GM19395 (cell line): ENCODE data around the gene ADA.
A peak's percentile ranks its signal among the peaks of the same experiment; 100 is the strongest.
"Not testable (repeated sequence)": the region's sequence is repeated elsewhere in the genome, so short reads cannot be mapped to it uniquely, and the experiment has no call there.

Experiments
- ATAC-seq: cut with Tn5 transposase; IDR thresholded peaks from one replicate; pipeline ENCODE4 v1.9.1; 2021; ENCODE audit warnings: mild to moderate bottlenecking, moderate library complexity; ENCODE audit not compliant: unreplicated experiment

The ADA gene

DNA sequence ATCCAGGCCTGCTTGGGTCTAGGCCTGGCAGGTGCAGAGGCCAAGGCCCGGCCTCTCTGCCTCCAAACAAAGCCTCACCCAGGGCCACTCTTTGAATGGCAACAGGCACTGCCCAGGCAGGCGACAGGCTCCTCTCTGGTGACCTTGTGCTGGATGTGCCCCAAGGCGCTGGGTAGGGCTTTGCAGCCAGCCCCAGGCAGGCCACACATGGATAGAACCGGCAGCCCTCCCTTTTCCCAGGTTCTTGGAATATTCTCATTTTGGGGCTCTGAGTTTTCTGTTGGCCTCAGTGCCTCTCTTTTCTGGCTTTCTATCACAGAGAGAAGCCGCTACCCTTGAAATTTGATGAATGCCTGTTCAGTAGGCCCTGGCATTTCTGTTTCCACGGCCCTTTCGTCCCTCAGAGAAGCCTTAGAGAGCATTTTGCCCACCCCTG is 50.2 kb downstream of the ADA start:
- ATAC-seq = no peak

DNA sequence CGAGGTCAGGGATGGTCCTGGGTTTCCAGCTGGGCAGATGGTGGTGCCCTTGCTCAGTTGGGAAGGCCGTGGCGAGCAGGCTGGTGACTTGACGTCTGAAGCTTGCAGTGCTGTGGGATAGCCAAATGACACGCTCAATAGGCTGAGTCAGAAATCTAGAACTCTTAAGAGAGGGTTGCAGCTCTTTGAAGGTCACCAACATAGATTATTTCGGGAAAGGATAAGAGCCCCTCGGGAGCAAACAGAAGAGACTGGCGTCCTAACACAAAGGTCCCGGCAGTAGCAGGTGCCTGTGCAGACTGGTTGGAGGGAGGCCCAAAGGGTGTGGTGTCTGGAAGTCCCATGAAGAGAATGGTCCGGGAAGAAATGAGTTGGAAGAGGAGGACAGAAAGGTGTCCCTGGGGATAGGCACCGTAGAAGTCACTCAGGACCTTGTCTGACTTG is 50.7 kb downstream of the ADA start:
- ATAC-seq = no peak

DNA sequence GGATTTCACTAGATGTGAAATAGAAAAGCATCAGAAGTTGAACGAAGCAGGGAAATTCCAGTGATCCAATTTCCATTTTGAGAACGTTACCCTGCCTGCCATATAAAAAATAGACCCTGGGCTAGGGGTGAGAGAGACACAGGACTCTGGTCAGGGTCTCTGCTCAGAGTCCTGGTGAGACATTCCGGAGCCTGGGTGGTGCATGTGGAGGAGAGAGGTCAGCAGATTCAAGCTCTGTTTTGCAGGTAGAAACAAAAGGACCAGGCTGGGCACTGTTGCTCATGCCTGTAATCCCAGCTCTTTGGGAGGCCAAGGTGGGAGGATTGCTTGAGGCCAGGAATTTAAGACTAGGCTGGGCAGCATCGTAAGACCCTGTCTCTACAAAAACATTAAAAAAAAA is 51.2 kb downstream of the ADA start:
- no peak for ATAC-seq

DNA sequence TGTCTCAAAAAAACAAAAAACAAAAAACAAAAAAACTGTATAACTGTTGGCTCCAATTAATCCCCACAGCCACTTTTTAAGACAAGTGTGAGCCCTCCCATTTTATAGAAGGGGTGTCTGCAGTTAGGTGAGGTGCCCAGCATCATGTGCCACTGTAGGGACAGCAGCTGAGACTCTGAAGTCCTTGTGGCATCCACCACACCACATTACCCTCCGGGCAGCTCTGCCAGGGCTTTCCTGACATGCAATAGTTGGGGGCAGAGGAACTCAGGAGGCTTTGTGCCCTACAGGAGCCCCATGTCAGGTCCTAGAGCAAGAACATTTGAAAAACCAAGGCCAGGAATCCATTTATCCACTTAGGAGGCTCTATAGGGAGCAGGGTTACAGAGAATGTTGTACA is 51.8 kb downstream of the ADA start:
- no peak for ATAC-seq

DNA sequence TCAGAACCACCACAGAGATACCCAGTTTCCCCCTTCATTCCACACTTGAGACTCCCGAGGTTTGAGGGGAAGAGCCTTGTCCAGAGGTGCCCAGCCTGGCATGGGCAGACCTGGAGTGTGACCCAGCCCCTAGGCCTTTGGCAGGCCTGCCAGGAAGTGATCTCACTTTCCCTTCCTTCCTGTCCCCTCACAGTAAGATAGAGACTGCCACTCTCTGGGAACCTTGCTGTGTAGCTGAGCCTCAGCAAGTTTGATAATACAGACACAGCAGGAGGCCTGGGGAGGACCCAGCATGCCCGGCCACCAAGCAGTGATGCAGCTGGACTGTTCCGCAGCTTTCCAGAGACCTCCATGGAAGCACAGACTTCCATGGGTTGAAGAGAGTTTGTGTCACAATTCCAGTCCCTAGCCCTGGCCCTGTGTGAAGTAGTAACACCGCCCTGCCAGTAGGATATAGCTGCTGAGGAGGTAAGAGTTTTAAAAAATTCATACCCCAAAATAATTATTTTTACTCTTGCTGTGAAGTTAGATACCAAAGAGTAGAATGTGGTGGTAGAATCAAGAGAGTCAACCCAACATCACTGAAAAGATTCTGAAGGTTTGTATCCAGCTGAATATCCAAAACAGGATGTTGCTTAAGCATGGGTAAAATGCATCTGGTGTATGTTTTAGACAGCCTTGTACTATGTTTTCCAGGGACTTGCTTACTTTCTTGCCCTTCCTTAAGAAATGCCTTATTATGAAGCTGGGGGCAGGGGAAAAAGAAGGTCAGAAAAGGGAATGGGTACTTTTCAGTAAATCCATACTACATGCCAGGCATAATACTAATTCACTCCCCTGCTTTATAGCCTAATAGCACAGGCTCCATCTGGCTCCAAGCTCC is 52.8 kb downstream of the ADA start:
- ATAC-seq = no peak

DNA sequence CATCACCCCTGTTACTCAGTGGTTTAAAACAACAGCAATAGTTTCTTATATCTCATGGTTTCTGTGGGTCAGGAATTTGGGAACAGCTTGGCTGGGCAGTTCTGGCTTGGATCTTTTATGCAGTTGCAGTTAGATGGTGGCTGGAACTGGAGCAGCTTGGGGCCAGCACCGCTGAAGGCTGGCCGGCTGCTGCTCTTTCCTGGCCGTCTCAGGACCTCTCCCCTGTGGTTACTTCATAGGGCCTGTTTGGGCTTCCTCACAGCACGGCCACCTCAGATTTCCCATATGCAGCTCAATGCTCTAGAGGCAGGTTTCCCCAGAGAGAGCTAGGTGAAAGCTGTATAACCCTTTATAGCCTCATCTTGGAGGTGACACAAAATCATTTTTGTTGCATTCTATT is 53.6 kb downstream of the ADA start:
- ATAC-seq = no peak

DNA sequence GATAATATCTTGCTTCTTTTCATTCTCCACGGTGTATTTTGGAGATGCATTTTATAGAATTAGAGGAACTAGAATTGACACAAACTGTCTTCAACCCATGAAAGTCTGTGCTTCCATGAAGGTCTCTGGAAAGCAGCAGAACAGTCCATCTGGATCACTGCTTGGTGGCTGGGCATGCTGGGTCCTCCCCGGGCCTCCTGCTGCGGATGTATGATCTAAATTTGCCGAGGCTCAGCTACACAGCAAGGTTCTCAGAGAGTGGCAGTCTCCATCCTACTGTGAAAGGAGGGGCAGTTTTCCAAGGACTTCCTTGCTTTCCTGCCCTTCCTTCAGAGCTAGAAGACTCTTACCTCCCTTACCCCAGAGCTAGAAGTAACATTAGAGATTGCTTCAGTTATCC is 54.0 kb downstream of the ADA start:
- no peak for ATAC-seq

DNA sequence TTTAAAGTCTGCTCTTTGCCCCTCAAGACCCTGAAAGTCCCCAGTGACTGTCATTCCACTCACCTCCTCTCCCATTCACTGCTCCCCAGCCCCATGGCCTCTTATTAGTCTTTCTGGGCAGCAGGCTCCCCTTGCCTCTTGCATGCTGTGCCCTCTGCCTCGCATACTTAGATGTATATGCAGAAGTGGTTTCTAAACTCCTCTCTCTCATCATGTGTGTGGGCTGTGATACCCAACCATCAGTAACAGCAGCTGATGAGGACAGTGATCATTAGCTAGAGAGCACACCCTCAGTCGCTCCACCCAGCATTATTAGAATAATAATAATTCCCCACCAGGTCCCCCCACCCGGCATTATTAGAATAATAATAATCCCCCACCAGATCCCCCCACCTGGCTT is 54.6 kb downstream of the ADA start:
- ATAC-seq = no peak

DNA sequence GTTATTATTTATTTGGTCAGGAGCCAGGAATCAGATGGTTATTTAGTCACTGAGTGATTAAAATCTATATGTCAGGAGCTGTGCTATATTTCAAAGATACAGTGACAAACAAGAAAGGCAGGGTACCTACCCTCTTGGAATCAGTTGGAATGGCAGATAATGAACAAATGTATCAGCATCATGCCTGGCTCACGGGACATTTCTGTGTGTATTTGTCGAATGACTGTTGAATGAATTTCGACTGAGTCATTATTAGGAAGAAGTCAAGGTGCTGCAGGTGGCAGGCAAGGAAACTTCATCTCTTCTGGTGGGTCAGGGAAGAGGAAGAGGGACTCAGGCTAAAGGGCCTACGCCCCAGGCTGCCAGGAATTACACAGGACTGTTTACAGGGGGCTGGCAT is 55.5 kb downstream of the ADA start:
- no peak for ATAC-seq

DNA sequence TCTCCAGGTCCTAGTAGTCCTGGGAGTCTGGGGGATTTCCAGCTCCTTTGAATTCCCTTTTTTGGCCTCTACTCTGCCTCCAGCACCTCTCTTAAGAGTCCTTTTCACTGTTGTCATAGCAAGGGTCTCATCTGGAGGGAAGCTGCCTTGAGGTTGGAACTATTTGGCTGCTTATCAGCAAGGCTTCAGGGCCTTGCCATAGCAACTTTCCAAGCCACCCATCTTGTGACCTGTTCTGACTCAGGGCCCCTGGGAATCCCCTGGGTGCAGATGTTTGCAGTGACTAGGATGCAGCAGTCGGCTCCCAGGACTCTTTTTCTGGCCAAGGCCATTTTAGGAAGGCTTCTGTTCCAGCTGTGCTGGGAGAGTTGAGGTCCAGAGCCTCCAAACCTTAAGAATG is 56.8 kb downstream of the ADA start:
- no peak for ATAC-seq

DNA sequence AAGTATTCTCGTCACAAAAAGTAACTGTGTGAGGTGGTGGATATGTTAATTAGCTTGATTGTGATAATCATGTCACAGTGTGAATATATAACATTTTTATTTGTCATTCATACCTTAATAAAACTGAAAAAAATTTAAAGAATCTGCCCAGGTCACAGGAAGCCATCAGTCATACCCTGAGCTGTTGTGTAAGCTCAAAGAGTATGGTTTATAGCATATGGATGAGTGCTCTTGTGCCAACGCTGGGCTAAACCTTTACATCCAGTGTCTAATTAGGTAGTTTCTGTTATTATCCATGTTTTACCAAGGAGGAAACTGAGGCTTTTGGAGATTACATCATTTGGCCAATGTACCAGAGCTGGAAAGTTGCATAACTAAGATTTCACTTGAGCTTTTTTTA is 57.7 kb downstream of the ADA start:
- no peak for ATAC-seq

DNA sequence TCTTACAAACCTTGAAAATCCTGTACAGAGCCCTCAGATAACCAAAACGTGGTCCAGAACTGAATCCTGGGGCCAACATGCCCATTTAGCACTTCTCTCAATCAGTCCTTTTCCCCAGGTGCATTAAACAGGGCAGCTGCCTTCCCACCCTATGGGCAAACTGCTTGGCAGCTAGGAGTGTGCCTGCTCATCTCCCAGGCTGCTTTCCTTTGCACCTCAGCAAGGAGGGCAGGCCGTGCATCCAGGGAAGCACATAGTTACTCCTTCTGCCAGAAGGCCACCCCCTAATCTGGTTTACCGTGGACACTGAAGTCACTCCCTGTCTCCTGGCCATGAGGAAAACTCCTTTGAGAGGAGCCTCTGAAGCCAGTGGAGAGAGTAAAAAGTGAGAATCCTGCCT is 59.1 kb downstream of the ADA start:
- no peak for ATAC-seq

DNA sequence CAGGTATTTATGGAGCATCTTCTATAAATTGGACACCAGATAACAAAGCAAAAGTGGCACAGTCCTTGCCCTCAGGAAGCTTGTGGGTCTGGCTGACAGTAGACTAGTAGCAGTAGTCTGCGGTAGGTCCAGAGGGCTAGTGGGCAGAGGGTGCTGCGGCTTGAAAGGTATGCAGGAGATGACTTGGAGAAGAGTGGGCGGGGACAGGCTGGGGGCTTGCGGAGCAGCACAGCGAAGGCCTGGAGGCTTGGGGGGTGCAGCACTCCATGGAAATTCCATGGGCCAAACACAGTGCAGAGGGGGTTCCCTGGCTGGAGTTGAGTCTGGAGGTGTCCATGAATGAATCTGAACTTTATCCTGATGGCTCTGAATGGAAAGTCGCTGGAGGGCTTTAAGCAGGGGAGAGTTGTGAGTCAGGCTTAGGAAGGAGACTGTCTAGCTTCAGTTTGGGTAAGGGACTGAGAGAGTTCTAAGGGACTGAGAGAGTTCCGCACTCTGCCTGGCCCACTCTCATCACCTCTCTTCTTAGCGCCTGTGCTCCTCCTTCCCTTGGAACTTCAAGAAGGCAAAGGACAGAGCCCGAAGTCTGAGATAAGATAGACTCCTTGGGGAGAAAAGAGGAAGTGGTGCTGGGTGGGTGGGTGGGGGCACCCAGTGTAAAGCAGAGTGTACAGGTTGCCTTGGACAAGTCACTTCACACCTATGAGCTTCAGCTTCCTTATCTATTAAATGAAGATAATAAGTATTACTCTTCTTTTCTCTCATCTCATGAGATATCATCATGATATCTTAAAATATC is 60.3 kb downstream of the ADA start:
- ATAC-seq = no peak

DNA sequence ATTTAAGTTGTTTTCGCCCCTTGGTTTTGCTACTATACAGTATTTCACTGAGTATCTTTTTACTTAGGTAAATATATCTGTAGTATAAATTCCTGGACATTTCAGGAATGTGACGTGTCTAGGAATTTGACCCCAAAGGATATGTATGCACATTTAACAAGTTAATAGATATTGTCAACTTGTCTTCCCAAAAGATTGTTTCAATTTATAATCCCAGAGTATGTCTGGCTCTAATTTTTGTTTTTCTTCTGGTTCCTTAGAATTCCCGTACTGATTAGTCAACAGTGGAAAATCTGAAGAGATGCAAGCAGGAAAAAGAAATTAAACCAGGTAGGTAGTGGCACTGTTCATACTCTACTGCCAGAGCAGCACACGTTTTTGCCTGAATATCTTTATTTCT is 62.0 kb downstream of the ADA start:
- ATAC-seq = no peak

DNA sequence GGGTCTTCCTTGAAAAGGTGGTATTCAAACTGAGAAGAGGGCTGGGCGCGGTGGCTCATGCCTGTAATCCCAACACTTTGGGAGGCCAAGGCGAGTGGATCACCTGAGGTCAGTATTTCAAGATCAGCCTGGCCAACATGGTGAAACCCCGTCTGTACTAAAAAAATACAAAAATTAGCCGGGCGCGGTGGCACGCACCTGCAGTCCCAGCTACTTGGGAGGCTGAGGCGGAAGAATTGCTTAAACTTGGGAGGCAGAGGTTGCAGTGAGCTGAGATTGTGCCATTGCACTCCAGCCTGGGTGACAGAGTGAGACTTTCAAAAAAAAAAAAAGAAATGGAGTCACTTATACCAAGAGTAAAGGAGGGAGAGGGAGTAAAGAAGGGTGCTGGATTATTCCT is 63.2 kb downstream of the ADA start:
- ATAC-seq = not testable (repeated sequence)

DNA sequence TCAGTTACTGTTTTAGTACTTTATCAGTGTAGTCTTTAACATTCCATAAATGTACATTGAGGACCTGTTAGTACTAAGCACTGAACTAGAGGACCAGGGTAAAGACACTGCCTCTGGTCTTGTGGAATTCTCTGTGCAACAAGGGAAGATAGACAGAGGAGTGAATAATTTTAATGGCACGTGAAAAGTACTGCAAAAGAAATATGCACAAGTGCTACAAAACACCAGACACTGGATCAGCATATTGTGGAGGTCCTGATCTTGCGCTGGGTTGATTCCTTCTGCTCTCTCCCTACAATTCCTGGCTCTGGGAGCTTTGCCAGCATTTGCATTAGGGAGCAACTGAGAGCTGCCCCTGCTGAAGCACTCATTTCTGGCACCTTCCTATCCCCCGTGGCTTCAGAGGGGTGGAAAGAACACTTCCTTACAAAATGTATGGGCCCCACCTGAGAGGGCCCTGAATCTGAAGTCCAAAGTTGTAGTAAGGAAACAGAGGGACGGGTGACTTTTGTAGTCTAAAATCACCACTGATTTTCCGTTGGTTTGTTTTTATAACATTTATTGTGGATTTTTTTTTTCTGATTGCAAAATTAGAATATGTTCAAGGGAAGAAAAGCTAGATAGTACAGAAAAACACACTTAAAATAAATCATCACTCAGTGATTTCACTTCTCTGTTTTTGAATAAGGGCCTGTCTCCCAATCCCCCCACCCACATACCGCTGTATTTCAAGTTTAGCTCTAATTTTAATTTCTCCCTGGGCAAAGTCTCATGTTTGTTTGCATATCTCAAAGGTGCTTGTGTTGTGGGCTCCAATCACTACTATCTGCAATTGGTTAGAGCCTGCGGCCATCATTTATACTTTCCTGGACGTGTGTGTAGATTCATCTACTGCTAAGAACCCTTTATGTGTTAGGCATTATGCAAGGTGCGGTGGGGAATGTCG is 64.2 kb downstream of the ADA start:
- ATAC-seq = no peak

DNA sequence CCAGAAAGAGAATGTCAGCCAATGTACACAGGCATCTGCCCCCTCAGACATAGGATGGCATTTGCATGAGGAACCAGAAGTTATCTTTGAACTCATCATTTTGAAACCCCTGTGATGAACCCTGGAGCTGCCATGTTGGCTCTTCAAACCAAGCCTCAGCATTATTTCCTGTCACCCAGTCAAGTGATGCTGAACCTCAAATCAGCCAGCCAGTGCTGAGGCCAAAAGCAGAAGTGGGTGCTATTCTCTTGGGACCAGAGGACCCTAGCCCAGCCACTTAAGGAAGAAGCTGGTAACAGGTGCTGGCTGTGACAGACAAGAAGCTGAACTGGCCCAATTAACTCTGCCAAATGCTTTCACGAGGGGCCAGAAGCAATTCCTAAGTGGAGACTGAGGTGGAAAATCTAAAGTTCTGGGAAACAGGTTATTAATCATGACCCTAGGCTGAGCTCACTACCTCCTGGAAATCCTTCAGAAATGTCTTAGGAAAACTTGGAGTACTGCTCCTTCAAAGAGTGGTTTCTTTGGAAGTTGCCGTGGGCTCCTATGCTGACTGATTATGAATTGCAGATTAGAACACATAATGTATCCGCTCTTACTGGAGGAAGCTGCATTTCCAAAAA is 65.1 kb downstream of the ADA start:
- ATAC-seq = peak; percentile 52

DNA sequence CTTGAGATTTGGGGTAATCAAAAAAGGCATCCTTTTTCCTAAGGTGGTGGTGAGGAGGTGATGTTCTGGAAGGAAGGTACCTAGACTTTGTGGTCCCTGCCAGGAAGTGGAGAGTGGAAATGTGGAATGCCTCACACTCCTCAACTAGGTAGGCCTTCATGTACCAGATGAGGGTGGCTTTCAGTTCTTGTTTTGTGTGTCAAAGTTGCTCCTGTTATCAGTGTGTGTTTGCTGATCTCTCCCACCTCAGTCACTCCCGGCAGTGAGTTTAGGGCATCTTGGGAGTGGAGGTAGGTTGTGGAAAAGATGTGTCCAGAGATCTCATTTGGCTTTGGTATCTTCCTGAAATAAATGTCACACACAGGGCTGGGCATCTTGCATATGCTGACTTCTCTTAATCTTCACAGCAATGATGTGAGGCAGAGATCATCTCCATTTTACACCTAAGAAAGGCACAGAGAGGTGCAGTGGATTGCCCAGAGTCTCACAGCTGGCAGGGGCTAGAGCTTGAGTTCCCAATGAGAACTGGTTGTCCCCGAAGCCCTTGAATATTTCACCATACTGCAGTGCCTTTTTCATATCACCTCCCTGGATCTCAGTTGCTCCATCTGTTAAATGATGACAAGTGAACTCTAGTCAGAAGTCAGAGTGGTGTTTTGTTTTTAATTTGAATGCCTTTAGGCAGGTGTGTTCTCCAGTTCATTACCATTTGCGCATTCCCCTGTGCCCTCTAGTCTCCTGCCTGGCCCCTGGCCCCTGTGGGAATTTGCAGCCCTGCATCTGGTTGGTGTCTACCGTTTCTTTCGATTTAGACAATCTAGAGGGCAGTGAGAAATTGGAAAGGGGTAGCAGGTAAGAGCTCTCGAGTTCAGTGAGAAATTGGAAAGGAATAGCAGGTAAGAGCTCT is 66.2 kb downstream of the ADA start:
- no peak for ATAC-seq

DNA sequence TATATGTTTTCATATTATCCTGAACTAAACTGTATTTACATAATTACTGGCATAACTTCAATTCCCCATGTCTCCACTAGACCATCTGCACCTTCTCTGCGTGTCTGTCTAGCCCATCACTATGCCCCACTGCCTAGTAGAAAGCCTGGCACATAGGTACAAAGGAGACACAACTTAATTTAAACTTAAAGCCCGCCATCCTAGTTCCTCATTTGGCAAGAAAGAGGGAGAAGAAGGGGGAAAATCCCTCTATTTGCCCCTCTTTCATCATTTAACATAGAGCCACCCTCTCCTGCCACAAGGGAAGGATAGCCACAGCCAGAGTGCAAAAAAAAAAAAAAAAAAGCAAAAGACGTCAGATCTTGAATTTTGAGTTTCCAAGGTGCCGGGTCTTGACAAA is 67.3 kb downstream of the ADA start:
- no peak for ATAC-seq

DNA sequence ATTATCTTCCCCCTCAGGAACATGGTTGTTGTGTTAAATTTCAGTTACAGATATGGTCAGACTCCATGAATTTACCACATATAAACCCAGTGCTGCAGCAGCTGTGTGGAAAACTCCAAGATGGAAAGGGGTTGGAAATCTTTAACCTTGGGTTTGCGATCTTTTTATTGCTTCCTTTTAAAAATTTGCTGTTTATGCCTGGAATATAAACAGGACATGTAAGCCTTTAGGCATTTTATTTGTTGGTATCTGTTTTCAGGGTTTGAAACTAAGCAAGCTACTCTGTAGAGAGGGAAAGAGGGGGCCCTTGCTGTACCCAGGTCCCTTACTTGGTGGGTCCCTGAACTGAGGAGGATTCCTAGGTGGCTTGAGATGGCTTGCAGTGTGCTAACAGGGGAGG is 68.3 kb downstream of the ADA start:
- ATAC-seq = no peak
